HG02973 (cell line): Measurements from ENCODE around the gene KLHL26.
"Not testable (repeated sequence)": the region's sequence is repeated elsewhere in the genome, so short reads cannot be mapped to it uniquely, and the experiment has no call there.

Experiments used
- ATAC-seq: cut with Tn5 transposase; IDR thresholded peaks from one replicate; pipeline ENCODE4 v1.9.1; 2021; ENCODE audit warnings: moderate library complexity; ENCODE audit not compliant: unreplicated experiment

The KLHL26 gene

DNA sequence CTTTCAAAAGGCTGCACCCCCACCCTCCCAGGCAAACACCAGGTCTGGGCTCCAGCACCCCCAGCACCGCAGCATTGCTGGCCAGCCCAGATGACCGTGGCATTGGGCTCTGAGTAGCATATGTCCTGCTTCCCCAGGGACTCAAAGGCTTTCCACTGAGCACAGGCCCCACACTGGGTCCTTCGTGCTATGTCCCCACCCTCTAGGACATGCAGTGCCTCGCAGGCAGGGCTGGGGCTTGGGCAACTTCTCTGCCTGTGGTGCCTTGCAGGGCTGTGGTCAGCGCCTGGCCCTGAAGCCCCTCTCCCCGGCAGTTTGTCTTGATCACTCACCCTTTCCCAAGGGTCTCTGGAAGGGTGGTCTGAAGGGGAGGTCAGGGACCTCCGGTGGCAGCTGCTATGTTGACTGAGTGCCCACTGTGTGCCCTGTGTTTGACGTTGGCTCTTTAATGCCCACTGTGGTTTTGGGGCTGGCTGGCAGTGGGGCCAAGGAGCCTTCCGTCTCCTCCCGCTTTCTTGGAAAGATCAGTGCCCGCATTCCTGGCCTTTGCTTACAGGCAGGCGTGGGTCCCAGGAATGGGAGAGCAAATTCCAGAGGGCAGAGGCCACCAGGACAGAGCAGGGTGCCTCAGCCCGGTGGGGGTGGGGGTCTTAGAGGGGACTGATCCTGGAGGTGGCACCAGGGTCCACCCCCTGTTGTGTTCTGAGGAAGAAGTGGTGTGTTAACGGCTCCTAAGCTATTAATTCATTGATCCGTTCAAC, 26.3 kb downstream of the KLHL26 start:
- ATAC-seq, result no peak

DNA sequence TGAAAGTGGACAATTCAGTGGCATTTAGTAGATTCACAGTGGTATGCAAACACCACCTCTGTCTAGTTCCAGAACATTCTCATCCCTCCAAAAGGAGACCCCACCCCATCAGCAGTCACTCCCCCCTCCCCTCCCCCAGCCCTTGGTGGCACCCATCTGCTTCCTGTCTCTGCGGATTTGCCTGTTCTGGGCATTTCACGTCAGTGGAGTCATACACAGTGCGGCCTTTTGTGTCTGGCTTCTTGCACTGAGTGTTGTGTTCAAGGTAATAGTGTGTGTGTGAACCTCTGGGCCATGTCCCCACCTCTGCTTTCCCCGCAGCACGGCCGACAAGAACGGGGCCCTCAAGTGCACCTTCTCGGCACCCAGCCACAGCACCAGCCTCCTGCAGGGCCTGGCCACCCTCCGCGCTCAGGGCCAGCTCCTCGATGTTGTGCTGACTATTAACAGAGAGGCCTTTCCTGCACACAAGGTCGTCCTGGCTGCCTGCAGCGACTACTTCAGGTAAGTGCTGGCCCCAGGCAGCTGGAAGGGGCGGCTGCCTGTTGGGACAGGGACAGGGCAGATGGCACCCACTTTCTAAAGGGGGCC, 27.2 kb downstream of the KLHL26 start:
- no peak for ATAC-seq

DNA sequence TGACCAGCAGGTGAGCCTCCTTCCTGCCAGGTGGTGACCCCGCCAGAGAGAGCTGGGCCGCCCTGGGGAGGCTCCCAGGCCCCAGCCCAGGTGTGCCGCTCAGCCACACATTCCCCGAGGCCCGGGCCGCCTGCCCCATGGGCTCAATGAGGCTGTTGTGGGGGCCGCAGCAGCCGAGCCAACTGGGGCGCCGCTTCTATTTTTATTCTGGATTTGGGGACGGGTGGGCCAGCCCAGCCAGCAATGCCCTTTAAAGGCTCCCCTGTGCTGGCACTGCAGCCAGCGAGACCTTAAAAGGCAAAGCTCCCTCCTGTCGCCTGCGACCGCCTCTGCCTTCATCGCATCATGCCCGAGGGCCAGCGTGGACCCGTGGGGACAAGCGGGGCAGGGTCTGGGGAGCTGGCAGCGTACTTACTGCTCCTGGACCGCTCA, 29.0 kb downstream of the KLHL26 start:
- ATAC-seq, result no peak

DNA sequence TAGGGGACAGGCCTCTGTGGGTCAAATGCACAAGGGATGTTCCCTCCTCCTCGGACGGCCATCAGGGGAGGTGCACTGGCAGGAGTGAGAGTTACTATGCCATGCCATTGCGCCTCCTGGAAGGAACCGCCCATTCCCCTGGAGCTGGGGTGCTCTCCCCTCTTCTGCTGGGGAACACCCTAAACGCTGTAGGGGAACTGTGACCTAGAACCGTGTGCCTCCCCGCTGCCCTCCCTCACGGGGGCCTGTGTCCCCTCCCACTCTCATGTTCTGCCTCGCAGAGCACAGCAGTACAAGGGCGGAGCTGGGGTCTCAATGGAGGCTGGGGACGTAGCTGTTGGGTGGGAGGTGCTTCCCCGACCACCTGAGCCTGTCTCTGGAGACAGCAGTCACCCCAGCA, 29.5 kb downstream of the KLHL26 start:
- ATAC-seq, result no peak

DNA sequence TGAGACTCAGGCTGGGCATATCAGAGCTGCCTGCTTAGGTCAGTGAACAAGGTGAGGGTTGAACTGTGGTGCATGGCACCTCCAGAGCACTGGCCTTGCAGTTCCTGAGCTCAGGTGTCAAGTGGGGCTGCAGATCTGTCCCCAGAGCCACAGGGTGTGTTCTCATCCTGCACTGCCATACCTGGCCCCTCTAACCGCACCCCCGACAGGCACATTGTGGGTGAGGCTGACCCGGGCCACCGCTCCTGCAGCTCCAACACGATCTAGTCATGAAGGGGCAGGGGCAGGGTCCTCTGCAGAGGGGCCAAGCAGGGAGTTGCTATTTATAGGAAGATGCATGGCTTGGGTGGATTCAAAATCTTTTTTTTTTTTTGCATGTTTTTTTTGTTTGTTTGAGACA, 30.0 kb downstream of the KLHL26 start:
- no peak for ATAC-seq

DNA sequence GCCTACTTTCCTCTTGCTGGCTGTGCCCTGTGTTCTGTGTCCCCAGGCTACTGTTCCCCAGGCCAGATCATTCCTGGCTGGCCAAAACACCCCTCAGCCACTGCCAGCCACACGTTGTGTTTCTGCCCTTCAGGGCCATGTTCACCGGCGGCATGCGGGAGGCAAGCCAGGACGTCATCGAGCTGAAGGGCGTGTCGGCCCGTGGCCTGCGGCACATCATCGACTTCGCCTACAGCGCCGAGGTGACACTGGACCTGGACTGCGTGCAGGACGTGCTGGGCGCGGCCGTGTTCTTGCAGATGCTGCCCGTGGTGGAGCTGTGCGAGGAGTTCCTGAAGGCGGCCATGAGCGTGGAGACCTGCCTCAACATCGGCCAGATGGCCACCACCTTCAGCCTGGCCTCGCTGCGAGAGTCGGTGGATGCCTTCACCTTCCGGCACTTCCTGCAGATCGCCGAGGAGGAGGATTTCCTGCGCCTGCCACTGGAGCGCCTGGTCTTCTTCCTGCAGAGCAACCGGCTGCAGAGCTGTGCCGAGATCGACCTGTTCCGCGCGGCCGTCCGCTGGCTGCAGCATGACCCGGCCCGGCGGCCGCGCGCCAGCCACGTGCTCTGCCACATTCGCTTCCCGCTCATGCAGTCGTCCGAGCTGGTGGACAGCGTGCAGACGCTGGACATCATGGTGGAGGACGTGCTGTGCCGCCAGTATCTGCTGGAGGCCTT, 30.9 kb downstream of the KLHL26 start:
- ATAC-seq, result no peak

- ATAC-seq, result no peak
These were observed 31.4 kb downstream of the KLHL26 start for GRCh38 chr19:18668252-18668631.

DNA sequence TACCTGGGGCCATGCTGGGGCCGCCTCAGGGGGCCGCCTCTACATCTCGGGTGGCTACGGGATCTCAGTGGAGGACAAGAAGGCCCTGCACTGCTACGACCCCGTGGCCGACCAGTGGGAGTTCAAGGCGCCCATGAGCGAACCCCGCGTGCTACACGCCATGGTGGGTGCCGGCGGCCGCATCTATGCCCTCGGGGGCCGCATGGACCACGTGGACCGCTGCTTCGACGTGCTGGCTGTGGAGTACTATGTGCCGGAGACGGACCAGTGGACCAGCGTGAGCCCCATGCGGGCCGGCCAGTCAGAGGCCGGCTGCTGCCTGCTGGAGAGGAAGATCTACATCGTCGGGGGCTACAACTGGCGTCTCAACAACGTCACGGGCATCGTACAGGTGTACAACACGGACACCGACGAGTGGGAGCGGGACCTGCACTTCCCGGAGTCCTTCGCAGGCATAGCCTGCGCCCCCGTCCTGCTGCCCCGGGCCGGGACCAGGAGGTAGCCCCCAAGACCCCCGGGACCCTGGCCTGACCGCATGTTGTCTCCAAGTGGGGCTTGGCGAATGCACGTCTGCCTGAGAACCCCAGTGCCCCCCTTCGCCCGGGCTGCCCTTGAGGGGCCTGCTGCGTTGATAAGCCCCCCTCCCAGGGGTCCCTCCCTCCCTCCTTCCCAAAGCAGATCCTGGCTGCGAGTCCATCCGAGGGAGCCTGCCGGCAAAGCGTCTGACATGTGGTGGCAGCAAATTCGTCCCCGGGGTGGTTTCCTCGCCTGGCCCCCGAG, 32.1 kb downstream of the KLHL26 start:
- ATAC-seq, result no peak

DNA sequence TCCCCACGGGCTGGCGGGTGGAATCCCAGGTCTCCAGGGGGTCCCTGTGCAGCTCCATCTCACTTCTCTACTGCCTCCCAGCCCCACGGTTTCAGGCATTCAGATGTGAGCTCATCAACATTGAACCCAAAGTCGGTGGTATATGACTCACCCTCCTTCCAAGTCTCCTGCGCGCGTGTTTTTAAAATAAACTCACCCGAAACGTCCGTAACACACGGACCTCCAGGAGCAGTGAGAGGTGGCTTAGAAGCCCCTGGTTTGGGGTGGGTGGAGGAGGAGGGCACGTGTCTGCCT, 32.6 kb downstream of the KLHL26 start:
- ATAC-seq, result no peak

DNA sequence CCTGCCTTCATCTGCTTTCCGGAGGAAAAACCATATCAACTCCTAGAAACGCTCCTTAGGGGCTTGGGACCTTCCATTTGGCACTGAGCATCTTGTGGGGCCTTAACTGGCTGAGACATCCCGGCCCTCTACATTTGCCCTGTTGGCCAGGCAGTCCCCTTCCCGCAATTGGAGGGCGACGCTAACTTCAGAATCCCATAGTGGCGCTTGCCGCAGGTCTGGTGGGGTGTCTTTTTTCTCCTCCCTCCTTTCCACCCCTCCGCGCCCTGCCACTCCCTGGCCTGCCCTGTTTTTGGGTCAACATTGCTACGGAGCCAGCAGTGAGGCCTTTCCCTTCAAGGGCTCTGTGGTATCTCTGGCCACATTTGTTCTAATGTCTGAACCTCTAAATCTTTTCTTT, 33.1 kb downstream of the KLHL26 start:
- ATAC-seq, result no peak

- no peak for ATAC-seq
These were observed 33.5 kb downstream of the KLHL26 start for GRCh38 chr19:18670312-18670711.

GRCh38 chr19:18671303-18672043, 34.6 kb downstream of the KLHL26 start:
- no peak for ATAC-seq

DNA sequence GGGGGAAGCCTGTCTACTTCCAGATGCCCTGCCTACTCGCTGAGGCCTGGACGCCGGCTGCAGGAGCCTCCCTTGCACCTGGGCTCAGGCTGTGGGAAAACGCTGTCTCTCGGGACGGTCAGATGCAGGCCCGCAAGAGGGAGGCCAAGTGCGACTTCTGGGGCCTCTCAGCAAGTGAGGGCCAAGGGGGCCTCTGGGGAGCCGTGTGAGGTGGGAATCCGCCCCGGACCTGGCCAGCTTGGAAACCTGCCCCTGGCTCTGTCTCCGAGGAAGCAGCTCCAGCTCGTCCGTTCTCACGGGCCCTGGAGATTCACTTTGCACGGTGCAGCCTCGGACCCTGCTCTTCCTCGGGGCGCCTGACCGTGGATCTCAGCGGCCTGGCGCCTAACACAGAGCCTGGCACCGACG, 35.2 kb downstream of the KLHL26 start:
- no peak for ATAC-seq

GRCh38 chr19:18672606-18673337, 35.9 kb downstream of the KLHL26 start:
- ATAC-seq, result no peak

- ATAC-seq, result no peak
These were observed 37.8 kb downstream of the KLHL26 start for GRCh38 chr19:18674616-18675015.

- ATAC-seq, result no peak
These were observed 39.0 kb downstream of the KLHL26 start for GRCh38 chr19:18675779-18676178.

DNA sequence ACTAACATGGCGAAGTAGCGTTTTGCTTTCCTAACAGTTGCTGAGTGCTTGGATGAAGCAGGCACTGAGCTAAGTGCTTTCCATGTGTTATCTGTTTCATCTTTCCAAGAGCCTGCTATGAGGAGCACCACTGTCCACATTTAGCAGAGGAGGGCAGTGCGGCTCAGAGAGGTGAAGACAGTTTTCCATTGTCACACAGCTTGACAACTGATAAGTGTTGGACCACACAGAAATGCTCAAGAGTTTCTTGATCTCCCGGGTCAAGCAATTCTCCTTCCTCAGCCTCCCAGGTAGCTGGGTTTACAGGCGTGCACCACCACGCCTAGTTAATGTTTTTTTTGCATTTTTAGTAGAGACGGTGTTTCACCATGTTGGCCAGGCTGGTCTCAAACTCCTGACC, 39.9 kb downstream of the KLHL26 start:
- no peak for ATAC-seq

DNA sequence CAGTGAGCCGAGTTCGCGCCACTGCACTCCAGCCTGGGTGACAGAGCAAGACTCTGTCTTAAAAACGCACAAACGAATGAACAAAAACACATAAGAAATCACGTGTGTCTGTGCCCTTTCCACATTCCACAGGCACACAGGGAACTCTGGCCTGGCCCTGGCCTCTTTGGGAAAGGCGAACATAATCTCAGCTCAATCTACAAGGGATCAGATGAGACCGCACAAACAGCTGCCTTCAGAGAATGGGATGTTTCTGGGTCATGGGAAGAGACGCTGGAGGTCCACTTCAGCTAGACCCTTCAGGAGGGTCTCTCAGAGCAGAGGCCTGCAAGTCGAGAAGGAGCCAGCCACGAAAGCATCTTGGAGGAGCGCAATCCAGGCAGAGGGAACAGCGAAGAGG, 40.3 kb downstream of the KLHL26 start:
- ATAC-seq, result no peak

DNA sequence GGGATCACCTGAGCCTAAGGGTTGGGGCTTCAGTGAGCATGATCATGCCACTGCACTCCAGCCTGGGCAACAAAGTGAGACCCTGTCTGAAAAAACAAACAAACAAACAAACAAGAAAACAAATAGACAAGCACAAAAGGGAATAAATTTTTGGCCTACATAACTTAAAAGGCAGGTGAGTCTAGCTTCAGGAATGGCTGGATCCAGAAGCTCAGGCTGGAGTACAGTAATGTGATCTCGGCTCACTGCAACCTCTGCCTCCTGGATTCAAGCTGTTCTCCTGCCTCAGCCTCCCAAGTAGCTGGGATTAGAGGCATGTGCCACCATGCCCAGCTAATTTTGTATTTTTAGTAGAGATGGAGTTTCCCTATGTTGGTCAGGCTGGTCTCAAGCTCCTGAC, 43.3 kb downstream of the KLHL26 start:
- ATAC-seq, result not testable (repeated sequence)

- no peak for ATAC-seq
These were observed 45.9 kb downstream of the KLHL26 start for GRCh38 chr19:18682807-18683108.
